NT2/D1 (cell line): ENCODE results near the gene SPSB2.
"Not testable (repeated sequence)": the region's sequence is repeated elsewhere in the genome, so short reads cannot be mapped to it uniquely, and the experiment has no call there.

Experiments used
- DNase-seq: peaks from one replicate; pipeline ENCODE4 v3.0.0-alpha.2; 2011; ENCODE audit warnings: low read depth, low spot score
- H3K27me3 ChIP-seq: 2 replicates; pipeline ENCODE4 v1.6.0; 2011; ENCODE audit warnings: mild to moderate bottlenecking; ENCODE audit not compliant: insufficient read length, insufficient read depth
- H3K36me3 ChIP-seq: 2 replicates; pipeline ENCODE4 v1.6.1; 2011; ENCODE audit warnings: mild to moderate bottlenecking, low read length, mixed read lengths; ENCODE audit not compliant: insufficient read depth, insufficient read length
- H3K4me1 ChIP-seq: 2 replicates; pipeline ENCODE4 v1.5.1; 2011; ENCODE audit not compliant: insufficient read depth, insufficient read length
- H3K4me3 ChIP-seq: 2 replicates; pipeline ENCODE4 v1.5.1; 2011; ENCODE audit warnings: low read depth; ENCODE audit not compliant: insufficient read length
- H3K9ac ChIP-seq: 2 replicates; pipeline ENCODE4 v1.6.0; 2011; ENCODE audit warnings: low read depth; ENCODE audit not compliant: insufficient read length
- H3K9me3 ChIP-seq: 2 replicates; pipeline ENCODE4 v1.5.1; 2011; ENCODE audit warnings: mild to moderate bottlenecking, low read length; ENCODE audit not compliant: insufficient read depth
- SUZ12 ChIP-seq: IDR thresholded peaks from 2 replicates; pipeline ENCODE4 v1.6.1; 2011; ENCODE audit not compliant: insufficient read length, insufficient read depth; ENCODE audit errors: extremely low read depth
- YY1 ChIP-seq: IDR thresholded peaks from 2 replicates; pipeline ENCODE4 v1.6.1; 2011; ENCODE audit not compliant: insufficient read length, insufficient read depth
- ZNF274 ChIP-seq: IDR thresholded peaks from 2 replicates; pipeline ENCODE4 v1.6.1; 2011; ENCODE audit warnings: mild to moderate bottlenecking, low read depth, low read length

The SPSB2 gene

GRCh38 chr12:6891646-6892001, 18.5 kb upstream of the SPSB2 start:
- H3K9ac ChIP-seq = peak overlapping the region; percentile 88
- no peaks in the 10 kb centered on the region for H3K27me3 ChIP-seq
- no peaks in the 10 kb centered on the region for H3K9me3 ChIP-seq
- no peaks in the 10 kb centered on the region for H3K36me3 ChIP-seq
- H3K4me3 ChIP-seq = peak overlapping the region; percentile 65
- peaks cover 13% of the 10 kb centered on the region for H3K4me1 ChIP-seq
- TF ChIP-seq ZNF274 (no peak), YY1 (no peak), SUZ12 (no peak)
- no peak for DNase-seq

DNA sequence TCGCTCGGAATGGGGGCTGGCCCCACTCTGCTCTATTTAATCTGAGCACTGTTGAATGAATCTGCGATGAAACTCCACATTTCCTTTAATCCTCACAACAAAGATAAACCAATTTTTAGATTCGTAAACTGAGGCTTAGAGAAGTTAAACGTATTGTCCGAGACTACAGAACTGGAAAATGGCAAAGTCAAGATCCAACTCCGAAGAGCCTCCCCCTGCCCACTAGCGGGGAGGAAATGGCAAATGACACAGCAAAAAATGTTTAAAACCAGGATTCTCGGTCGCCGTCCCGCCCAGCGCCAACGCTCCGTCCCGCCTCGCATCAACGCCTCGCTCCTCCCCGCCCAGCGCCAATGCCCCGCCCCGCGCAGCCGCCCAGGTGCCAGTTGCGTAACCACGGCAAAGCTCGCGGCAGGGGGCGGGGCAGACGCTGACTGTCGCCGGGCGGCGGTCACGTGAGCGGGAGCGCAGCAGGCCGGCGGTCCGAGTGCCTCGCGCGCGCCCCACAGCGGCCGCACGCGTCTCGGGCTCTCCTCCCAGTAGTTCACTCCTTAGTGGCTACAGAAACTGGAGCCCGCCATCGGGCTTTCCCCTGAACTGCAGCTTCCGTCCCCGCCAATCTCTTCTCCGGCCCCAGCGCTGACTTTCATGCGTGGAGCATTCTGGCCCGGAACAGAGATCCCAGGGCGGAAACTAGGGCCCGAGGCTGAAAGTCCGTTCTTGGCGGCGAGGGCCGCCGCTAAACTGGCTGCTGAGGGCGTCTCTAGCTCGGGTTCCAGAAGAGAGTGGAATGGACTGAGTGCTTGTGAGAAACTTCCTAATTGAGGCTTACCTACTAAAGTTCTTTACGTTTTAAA, 17.9 kb upstream of the SPSB2 start:
- Histone ChIP-seq H3K9ac (peak overlapping the region; percentile 90), H3K36me3 (no peaks in the 10 kb centered on the region), H3K4me3 (peak overlapping the region; percentile 65), H3K4me1 (peaks cover 13% of the 10 kb centered on the region), H3K27me3 (no peaks in the 10 kb centered on the region), H3K9me3 (no peaks in the 10 kb centered on the region)
- TF ChIP-seq SUZ12 (no peak), YY1 (no peak), ZNF274 (no peak)
- DNase-seq = peak; percentile 100

DNA sequence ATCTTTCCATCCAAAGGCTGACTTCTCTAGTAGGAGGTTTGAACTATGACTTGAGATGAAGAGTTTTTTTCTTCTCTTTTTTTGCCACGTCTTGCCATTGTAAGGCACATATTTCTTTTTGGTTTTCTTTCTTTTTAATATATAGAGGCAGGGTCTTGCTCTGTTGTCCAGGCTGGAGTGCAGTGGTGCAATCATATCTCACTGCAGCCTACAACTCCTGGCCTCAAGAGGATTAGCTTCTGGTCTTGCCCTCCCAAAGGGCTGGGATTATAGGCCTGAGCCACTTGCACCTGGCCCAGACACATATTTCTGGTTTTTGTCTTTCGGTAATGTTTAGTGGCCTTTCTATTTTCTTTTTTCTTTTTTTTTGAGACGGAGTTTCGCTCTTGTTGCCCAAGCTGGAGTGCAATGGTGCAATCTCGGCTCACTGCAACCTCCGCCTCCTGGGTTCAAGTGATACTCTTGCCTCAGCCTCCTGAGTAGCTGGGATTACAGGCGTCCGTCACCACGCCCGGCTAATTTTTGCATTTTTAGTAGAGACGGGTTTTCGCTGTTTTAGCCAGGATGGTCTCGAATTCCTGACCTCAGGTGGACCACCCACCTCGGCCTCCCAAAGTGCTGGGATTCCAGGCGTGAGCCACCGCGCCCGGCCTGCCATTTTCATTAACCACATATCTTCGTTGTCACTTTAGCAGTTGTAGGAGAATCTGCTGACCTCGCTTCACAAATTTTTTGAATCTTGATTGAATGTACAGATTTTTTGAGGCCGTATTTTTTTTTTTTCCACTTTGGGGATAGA, 16.9 kb upstream of the SPSB2 start:
- H3K4me1 ChIP-seq = peaks cover 13% of the 10 kb centered on the region
- H3K9me3 ChIP-seq, DNase-seq, H3K4me3 ChIP-seq, H3K27me3 ChIP-seq, H3K36me3 ChIP-seq: not testable (repeated sequence)
- H3K9ac ChIP-seq = peak overlapping the region; percentile 90

GRCh38 chr12:6888794-6889193, 15.7 kb upstream of the SPSB2 start:
- peaks cover 23% of the 10 kb centered on the region for H3K4me1 ChIP-seq
- not testable (repeated sequence) for H3K9me3 ChIP-seq, H3K27me3 ChIP-seq, DNase-seq, H3K4me3 ChIP-seq, H3K9ac ChIP-seq
- peaks cover 12% of the 10 kb centered on the region for H3K36me3 ChIP-seq

DNA sequence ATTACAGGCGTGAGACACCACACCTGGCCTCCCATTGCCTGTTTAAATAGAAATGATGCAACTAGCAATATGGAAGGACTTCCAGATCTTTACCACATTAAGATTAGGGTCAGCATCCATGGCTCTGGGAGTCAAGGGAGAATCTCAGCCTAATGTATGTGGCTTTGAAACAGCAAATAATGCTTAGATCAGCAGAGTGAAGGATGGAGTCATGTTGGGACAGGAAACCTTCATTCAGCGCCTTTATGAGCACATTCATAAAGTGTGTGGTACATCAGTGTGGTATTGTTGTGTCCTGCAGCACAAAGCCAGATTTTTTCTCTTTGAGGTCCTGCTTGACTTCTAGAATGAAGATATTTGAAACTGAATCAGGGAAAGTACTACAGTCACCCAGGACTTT, 15.3 kb upstream of the SPSB2 start:
- peaks cover 15% of the 10 kb centered on the region for H3K36me3 ChIP-seq
- H3K4me3 ChIP-seq = no peak overlapping the region
- TF ChIP-seq SUZ12 = no peak
- no peak for TF ChIP-seq YY1
- TF ChIP-seq ZNF274 = no peak
- no peak overlapping the region for H3K9ac ChIP-seq
- DNase-seq = no peak
- H3K4me1 ChIP-seq = peaks cover 25% of the 10 kb centered on the region
- H3K27me3 ChIP-seq = no peaks in the 10 kb centered on the region
- no peaks in the 10 kb centered on the region for H3K9me3 ChIP-seq

DNA sequence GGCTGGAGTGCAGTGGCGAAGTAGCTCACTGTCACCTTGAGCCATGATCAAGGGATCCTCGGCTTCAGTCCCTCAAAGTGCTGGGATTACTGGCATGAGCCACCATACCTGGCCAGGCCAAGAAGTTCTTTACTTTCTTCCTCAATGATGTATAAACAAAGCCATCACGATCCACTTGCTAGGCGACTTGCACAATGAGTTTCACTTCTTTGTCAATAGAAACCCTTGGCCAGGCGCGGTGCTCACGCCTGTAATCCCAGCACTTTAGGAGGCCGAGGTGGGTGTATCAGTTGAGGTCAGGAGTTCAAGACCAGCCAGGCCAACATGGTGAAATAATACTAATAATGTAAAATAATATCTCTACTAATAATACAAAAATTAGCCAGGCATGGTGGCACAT, 14.4 kb upstream of the SPSB2 start:
- peaks cover 25% of the 10 kb centered on the region for H3K4me1 ChIP-seq
- no peaks in the 10 kb centered on the region for H3K27me3 ChIP-seq
- no peaks in the 10 kb centered on the region for H3K9me3 ChIP-seq
- H3K9ac ChIP-seq = peak overlapping the region; percentile 46
- no peak overlapping the region for H3K4me3 ChIP-seq
- no peak for DNase-seq
- H3K36me3 ChIP-seq = peaks cover 17% of the 10 kb centered on the region
- TF ChIP-seq ZNF274 = no peak
- TF ChIP-seq YY1 = no peak
- no peak for TF ChIP-seq SUZ12

- peaks cover 25% of the 10 kb centered on the region for H3K4me1 ChIP-seq
- not testable (repeated sequence) for DNase-seq, H3K4me3 ChIP-seq, H3K9me3 ChIP-seq, H3K27me3 ChIP-seq
- H3K36me3 ChIP-seq = peaks cover 19% of the 10 kb centered on the region
- H3K9ac ChIP-seq = peak overlapping the region; percentile 23
Observed at GRCh38 chr12:6886206-6886999, 13.3 kb upstream of the SPSB2 start.
